Keratinocyte (primary cell): ENCODE measurements around the gene CAP1. TPM values are rescaled to one million over a fixed set of nuclear protein-coding genes. Genes with fewer than 3 reads are reported as not detected.

ENCODE experiments used
- DNase-seq: peaks from one replicate; pipeline ENCODE4 v3.0.0-alpha.2; 2011; ENCODE audit warnings: low read depth, missing footprints, low spot score
- FAIRE-seq: peaks from 2 replicates; lab custom pipeline; 2011; peaks lifted over from hg19 to GRCh38; lab: Jason Lieb, UNC
- H2AFZ ChIP-seq: 2 replicates; pipeline ENCODE4 v1.6.0; 2012; ENCODE audit warnings: low read length, control low read depth, inconsistent platforms; ENCODE audit not compliant: control insufficient read depth
- H3K27ac ChIP-seq: 2 replicates; pipeline ENCODE4 v1.5.1; 2011; ENCODE audit warnings: low read length; ENCODE audit not compliant: control insufficient read depth, insufficient read depth
- H3K27me3 ChIP-seq: 3 replicates; pipeline ENCODE4 v1.6.0; 2011; ENCODE audit warnings: low read length; ENCODE audit not compliant: control insufficient read depth, insufficient read depth; ENCODE audit errors: extremely low read depth
- H3K36me3 ChIP-seq, 2 experiments: 2 replicates in 1 of 2; 3 replicates in 1 of 2; pipeline ENCODE4 v1.5.1; 2011; ENCODE audit warnings: low read length in 2 of 2, mild to moderate bottlenecking in 1 of 2; ENCODE audit not compliant: control insufficient read depth in 2 of 2, insufficient read depth in 2 of 2; ENCODE audit errors: extremely low read depth in 1 of 2
- H3K4me1 ChIP-seq: 3 replicates; pipeline ENCODE4 v1.5.1; 2011; ENCODE audit warnings: low read length; ENCODE audit not compliant: control insufficient read depth, insufficient read depth; ENCODE audit errors: extremely low read depth
- H3K4me2 ChIP-seq: 3 replicates; pipeline ENCODE4 v1.6.0; 2011; ENCODE audit warnings: low read depth, low read length; ENCODE audit not compliant: control insufficient read depth, insufficient read depth; ENCODE audit errors: extremely low read depth
- H3K4me3 ChIP-seq, 3 experiments: fragments of 200-600 bp in 1 of 3; sonication (generic) in 1 of 3; 2 replicates in 2 of 3; 3 replicates in 1 of 3; pipeline ENCODE4 v1.5.1; 2011 to 2016; ENCODE audit warnings: low read length in 3 of 3, mild to moderate bottlenecking in 3 of 3, control low read depth in 2 of 3, inconsistent platforms in 1 of 3, low read depth in 1 of 3, mixed read lengths in 1 of 3, mixed run types in 1 of 3, moderate library complexity in 1 of 3; ENCODE audit not compliant: control insufficient read depth in 2 of 3, insufficient read depth in 2 of 3; ENCODE audit errors: extremely low read depth in 1 of 3
- H3K79me2 ChIP-seq: 2 replicates; pipeline ENCODE4 v1.6.0; 2012; ENCODE audit warnings: low read length; ENCODE audit not compliant: control insufficient read depth, insufficient read depth
- H3K9ac ChIP-seq: 3 replicates; pipeline ENCODE4 v1.6.0; 2011; ENCODE audit warnings: low read length; ENCODE audit not compliant: control insufficient read depth, insufficient read depth; ENCODE audit errors: extremely low read depth
- H3K9me1 ChIP-seq: 3 replicates; pipeline ENCODE4 v1.6.0; 2011; ENCODE audit warnings: low read length; ENCODE audit not compliant: control insufficient read depth, insufficient read depth; ENCODE audit errors: extremely low read depth
- H3K9me3 ChIP-seq: 2 replicates; pipeline ENCODE4 v1.5.1; 2012; ENCODE audit warnings: low read depth, low read length; ENCODE audit not compliant: control insufficient read depth
- H4K20me1 ChIP-seq: 3 replicates; pipeline ENCODE4 v1.6.0; 2011; ENCODE audit warnings: low read length; ENCODE audit not compliant: control insufficient read depth, insufficient read depth; ENCODE audit errors: extremely low read depth
- CTCF ChIP-seq, 3 experiments: IDR thresholded peaks in 1 of 3; conservative IDR thresholded peaks in 1 of 3; optimal IDR thresholded peaks in 1 of 3; 2 replicates in 2 of 3; 3 replicates in 1 of 3; pipeline versions ENCODE3 to v1.5.1; 2011; ENCODE audit warnings: low read length in 3 of 3, mild to moderate bottlenecking in 3 of 3, moderate library complexity in 2 of 3, control low read depth in 1 of 3, inconsistent platforms in 1 of 3; ENCODE audit not compliant: insufficient read depth in 2 of 3; ENCODE audit errors: extremely low read depth in 1 of 3
- EZH2 ChIP-seq: IDR thresholded peaks from one replicate; pipeline ENCODE4 v1.6.1; 2012; ENCODE audit warnings: inconsistent platforms, mild to moderate bottlenecking, low read length, moderate library complexity
- dilution Hi-C: fragments of 300-500 bp; cut with MboI; formaldehyde crosslinking; loops from one replicate; pipeline ENCODE4 v1.7.0; 2020; ENCODE audit warnings: low sequenced_read_pairs; ENCODE audit not compliant: extremely low pct_ligation_motif_present
- polyA plus RNA-seq, 5 experiments: library from polyadenylated mRNA; depleted of rRNA in 3 of 5; stranded (reverse) in 3 of 5; stranded (forward) in 1 of 5; unstranded in 1 of 5; fragments of >200 nt; gene quantifications; 1 replicate in 1 of 5; 2 replicates in 3 of 5; 3 replicates in 1 of 5; pipeline versions ENCODE4 v1.2.1 to v1.2.3, GENCODE V29; 2011 to 2012; ENCODE audit warnings: missing spikeins in 2 of 5, low read depth in 1 of 5, low replicate concordance in 1 of 5

The CAP1 gene
- polyA plus RNA-seq, 1 donor (not counting 4 experiments of a cell fraction or from before 2014, with no cell fraction given): 959 TPM

DNA sequence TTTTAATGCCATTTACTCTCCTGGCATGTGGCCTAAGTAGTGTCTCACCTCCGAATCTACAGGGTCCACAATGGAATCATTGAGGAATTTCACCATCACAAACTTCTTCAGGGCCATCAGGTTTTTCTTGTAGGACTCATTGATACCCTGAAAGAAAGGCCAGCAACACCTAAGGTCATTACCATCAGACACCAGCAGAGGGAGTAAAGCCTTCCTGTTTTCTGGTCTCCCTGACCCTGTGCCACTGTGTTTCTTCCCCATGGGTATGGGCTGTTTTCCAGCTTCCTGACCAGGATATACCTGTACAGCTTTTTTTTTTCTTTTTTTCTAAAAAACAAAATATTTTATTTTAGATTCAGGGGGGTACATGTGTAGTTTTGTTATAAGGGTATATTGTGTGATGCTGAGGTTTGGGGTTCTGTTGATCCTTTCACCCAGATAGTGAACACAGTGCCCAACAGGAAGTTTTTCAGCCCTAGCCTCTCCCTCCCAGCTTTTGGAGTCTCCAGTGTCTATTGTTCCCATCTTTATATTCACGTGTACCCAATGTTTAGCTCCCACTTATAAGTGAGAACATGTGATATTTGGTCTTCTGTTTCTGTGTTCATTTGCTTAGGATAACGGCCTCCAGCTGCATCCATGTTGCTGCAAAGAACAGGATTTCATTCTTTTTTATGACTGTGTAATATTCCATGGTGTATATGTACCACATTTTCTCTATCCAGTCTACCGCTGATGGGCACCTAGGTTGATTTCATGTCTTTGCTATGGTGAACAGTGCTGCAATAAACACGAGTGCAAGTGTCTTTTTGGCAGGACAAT lies 38.2 kb downstream of the CAP1 start:
- Histone ChIP-seq H3K9me1 (no peaks in the 10 kb centered on the region), H3K4me1 (peaks cover 11% of the 10 kb centered on the region), H3K4me2 (no peak overlapping the region), H3K36me3 (peaks cover 9 to 12% of the 10 kb centered on the region in 2 experiments), H2AFZ (no peak overlapping the region), H3K9ac (no peak overlapping the region), H3K27ac (no peak overlapping the region), H3K4me3 (no peak overlapping the region), H3K9me3 (no peaks in the 10 kb centered on the region), H3K27me3 (no peaks in the 10 kb centered on the region), H4K20me1 (peaks cover 2% of the 10 kb centered on the region), H3K79me2 (no peaks in the 10 kb centered on the region)
- FAIRE-seq (peak; percentile 69), DNase-seq (no peak)
- TF ChIP-seq CTCF (optimal IDR thresholded peaks at IDR 0.05 in 1 of 3, IDR thresholded peaks at IDR 0.05 in 1 of 3, conservative IDR thresholded peaks at IDR 0.05 in 1 of 3; ENCODE audit: extremely low read depth in 1 of 3, insufficient read depth in 2 of 3, low read length in 3 of 3) (peak; percentile 77 to 85 (median 79)), EZH2 (no peak)
- dilution Hi-C loops: no loop called here

GRCh38 chr1:40079774-40080400 lies 39.4 kb downstream of the CAP1 start:
- Histone ChIP-seq H3K27ac (no peak overlapping the region), H3K4me2 (no peak overlapping the region), H3K9me3 (no peaks in the 10 kb centered on the region), H3K79me2 (no peaks in the 10 kb centered on the region), H3K4me1 (peaks cover 11% of the 10 kb centered on the region), H2AFZ (no peak overlapping the region), H4K20me1 (no peaks in the 10 kb centered on the region), H3K9me1 (no peaks in the 10 kb centered on the region), H3K4me3 (no peak overlapping the region), H3K27me3 (no peaks in the 10 kb centered on the region), H3K36me3 (peaks cover 3 to 15% of the 10 kb centered on the region in 2 experiments), H3K9ac (no peak overlapping the region)
- dilution Hi-C loops: no loop called here
- DNase-seq: no peak
- no peak for FAIRE-seq
- TF ChIP-seq CTCF (optimal IDR thresholded peaks at IDR 0.05 in 1 of 3, IDR thresholded peaks at IDR 0.05 in 1 of 3, conservative IDR thresholded peaks at IDR 0.05 in 1 of 3; ENCODE audit: extremely low read depth in 1 of 3, insufficient read depth in 2 of 3, low read length in 3 of 3) (no peak), EZH2 (no peak)
